Stimulated activated CD4-positive, alpha-beta T cell treated with anti-CD3 and anti-CD28 coated beads, Interleukin-4, amount 100 ng/mL, for 1 hour (primary cell): ENCODE results near the gene CD99L2.
"Not testable (repeated sequence)": the region's sequence is repeated elsewhere in the genome, so short reads cannot be mapped to it uniquely, and the experiment has no call there.

ENCODE experiments used
- DNase-seq: peaks from one replicate; pipeline ENCODE4 v3.0.0-alpha.2; 2020

Gene CD99L2

GRCh38 chrX:150893936-150894335 lies 4.5 kb downstream of the CD99L2 start:
- DNase-seq = no peak

GRCh38 chrX:150889131-150889530 lies 9.3 kb downstream of the CD99L2 start:
- no peak for DNase-seq

GRCh38 chrX:150887906-150888465 lies 10.5 kb downstream of the CD99L2 start:
- no peak for DNase-seq

GRCh38 chrX:150887268-150887667 lies 11.2 kb downstream of the CD99L2 start:
- not testable (repeated sequence) for DNase-seq

GRCh38 chrX:150886381-150886780 lies 12.1 kb downstream of the CD99L2 start:
- no peak for DNase-seq

- DNase-seq = no peak
These were observed 17.7 kb downstream of the CD99L2 start for GRCh38 chrX:150880808-150881165.

- no peak for DNase-seq
These were observed 18.3 kb downstream of the CD99L2 start for GRCh38 chrX:150879855-150880807.

- not testable (repeated sequence) for DNase-seq
These were observed 22.8 kb downstream of the CD99L2 start for GRCh38 chrX:150875621-150876020.

GRCh38 chrX:150874448-150874847 lies 24.0 kb downstream of the CD99L2 start:
- no peak for DNase-seq

GRCh38 chrX:150873616-150874015 lies 24.9 kb downstream of the CD99L2 start:
- no peak for DNase-seq

GRCh38 chrX:150872773-150873336 lies 25.6 kb downstream of the CD99L2 start:
- no peak for DNase-seq

GRCh38 chrX:150871341-150871811 lies 27.1 kb downstream of the CD99L2 start:
- DNase-seq = no peak

- no peak for DNase-seq
These were observed 27.8 kb downstream of the CD99L2 start for GRCh38 chrX:150870487-150871340.

GRCh38 chrX:150870029-150870428 lies 28.4 kb downstream of the CD99L2 start:
- DNase-seq = no peak

- DNase-seq = no peak
These were observed 29.0 kb downstream of the CD99L2 start for GRCh38 chrX:150869450-150869849.

GRCh38 chrX:150868625-150869024 lies 29.8 kb downstream of the CD99L2 start:
- no peak for DNase-seq

- no peak for DNase-seq
These were observed 34.3 kb downstream of the CD99L2 start for GRCh38 chrX:150864127-150864526.

- DNase-seq = no peak
These were observed 35.3 kb downstream of the CD99L2 start for GRCh38 chrX:150863191-150863590.

GRCh38 chrX:150857453-150857852 lies 41.0 kb downstream of the CD99L2 start:
- no peak for DNase-seq

GRCh38 chrX:150856785-150857184 lies 41.7 kb downstream of the CD99L2 start:
- DNase-seq = no peak

GRCh38 chrX:150856101-150856500 lies 42.4 kb downstream of the CD99L2 start:
- no peak for DNase-seq

- no peak for DNase-seq
These were observed 43.6 kb downstream of the CD99L2 start for GRCh38 chrX:150854856-150855255.
